ENCODE results near the gene E2F1. TPM values are rescaled to one million over a fixed set of nuclear protein-coding genes. Genes with fewer than 3 reads are reported as not detected.

Gene E2F1
- total and polyA plus RNA-seq, 4 donors, result 4.2 to 10.9 (median 8.5) TPM

GRCh38 chr20:33660035-33660684, 26.0 kb downstream of the E2F1 start:
- 91 to 93% methylated on average over 21 of the region's 21 CpGs for WGBS, 2 donors
- DNase-seq, result no peak
- Histone ChIP-seq H3K36me3 (ENCODE audit: control insufficient read depth in 4 of 4, insufficient read depth in 4 of 4, low read length in 4 of 4) (peaks cover 0 to 18% (median 4%) of the 10 kb centered on the region in 4 donors), H3K4me3 (no peak overlapping the region), H3K4me1 (ENCODE audit: control insufficient read depth in 5 of 5, insufficient read depth in 5 of 5, low read length in 5 of 5) (peaks cover 0 to 13% (median 6%) of the 10 kb centered on the region in 5 donors), H3K9ac (ENCODE audit: insufficient read depth in 1 of 2, low read length in 2 of 2) (no peak overlapping the region), H3K9me3 (ENCODE audit: control insufficient read depth in 4 of 4, insufficient read depth in 3 of 4, low read length in 3 of 4) (no peaks in the 10 kb centered on the region), H3K27me3 (ENCODE audit: control insufficient read depth in 3 of 3, insufficient read depth in 3 of 3, low read length in 2 of 3) (no peaks in the 10 kb centered on the region), H3K27ac (ENCODE audit: low read depth in 1 of 2, low read length in 1 of 2) (no peak overlapping the region)
- no peak for ATAC-seq (ENCODE audit: insufficient read depth, low FRiP score)
- TF ChIP-seq CTCF (IDR thresholded peaks at IDR 0.05; ENCODE audit: control extremely low read depth, extremely low read depth), result no peak

GRCh38 chr20:33659341-33660034, 26.7 kb downstream of the E2F1 start:
- Histone ChIP-seq H3K27me3 (ENCODE audit: control insufficient read depth in 3 of 3, insufficient read depth in 3 of 3, low read length in 2 of 3) (no peaks in the 10 kb centered on the region), H3K27ac (ENCODE audit: low read depth in 1 of 2, low read length in 1 of 2) (no peak overlapping the region), H3K36me3 (ENCODE audit: control insufficient read depth in 4 of 4, insufficient read depth in 4 of 4, low read length in 4 of 4) (peaks cover 0 to 18% (median 4%) of the 10 kb centered on the region in 4 donors), H3K9ac (ENCODE audit: insufficient read depth in 1 of 2, low read length in 2 of 2) (no peak overlapping the region), H3K4me1 (ENCODE audit: control insufficient read depth in 5 of 5, insufficient read depth in 5 of 5, low read length in 5 of 5) (peaks cover 0 to 14% (median 8%) of the 10 kb centered on the region in 5 donors), H3K4me3 (no peak overlapping the region), H3K9me3 (ENCODE audit: control insufficient read depth in 4 of 4, insufficient read depth in 3 of 4, low read length in 3 of 4) (no peaks in the 10 kb centered on the region)
- no peak for TF ChIP-seq CTCF (IDR thresholded peaks at IDR 0.05; ENCODE audit: control extremely low read depth, extremely low read depth)
- 93 to 95% methylated on average over 31 to 32 of the region's 32 CpGs for WGBS, 2 donors
- no peak for ATAC-seq (ENCODE audit: insufficient read depth, low FRiP score)
- DNase-seq, result no peak

GRCh38 chr20:33658929-33659328, 27.3 kb downstream of the E2F1 start:
- 90 to 96% methylated on average over 4 of the region's 4 CpGs for WGBS, 2 donors
- Histone ChIP-seq H3K27ac (ENCODE audit: low read depth in 1 of 2, low read length in 1 of 2) (no peak overlapping the region), H3K9me3 (ENCODE audit: control insufficient read depth in 4 of 4, insufficient read depth in 3 of 4, low read length in 3 of 4) (no peaks in the 10 kb centered on the region), H3K27me3 (ENCODE audit: control insufficient read depth in 3 of 3, insufficient read depth in 3 of 3, low read length in 2 of 3) (no peaks in the 10 kb centered on the region), H3K9ac (ENCODE audit: insufficient read depth in 1 of 2, low read length in 2 of 2) (no peak overlapping the region), H3K4me3 (no peak overlapping the region), H3K4me1 (ENCODE audit: control insufficient read depth in 5 of 5, insufficient read depth in 5 of 5, low read length in 5 of 5) (peaks cover 0 to 14% (median 5%) of the 10 kb centered on the region in 5 donors), H3K36me3 (ENCODE audit: control insufficient read depth in 4 of 4, insufficient read depth in 4 of 4, low read length in 4 of 4) (peaks cover 0 to 18% (median 4%) of the 10 kb centered on the region in 4 donors)
- DNase-seq (no peak), ATAC-seq (ENCODE audit: insufficient read depth, low FRiP score) (no peak)
- no peak for TF ChIP-seq CTCF (IDR thresholded peaks at IDR 0.05; ENCODE audit: control extremely low read depth, extremely low read depth)

Measured in lung (tissue), 12 donors.